ENCODE results near the gene DST.

Gene DST

DNA sequence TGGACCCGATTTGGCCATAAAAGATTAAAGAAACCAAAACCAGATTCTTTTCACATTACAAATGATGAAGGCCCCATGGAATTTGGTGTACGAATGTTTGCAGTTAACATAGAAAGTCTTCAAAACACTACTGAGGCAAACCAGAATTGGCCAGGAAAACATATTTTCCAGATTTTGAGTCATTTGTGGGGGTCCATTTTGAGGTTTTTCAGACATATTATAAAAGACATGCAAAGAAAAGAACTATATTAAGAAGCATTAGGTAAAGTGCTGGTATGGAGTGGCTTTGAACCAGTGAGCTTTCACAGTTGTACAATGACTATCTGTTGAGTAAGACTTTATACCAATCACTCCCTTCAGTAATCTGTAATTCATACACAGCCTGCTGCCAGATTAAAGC lies 226.4 kb downstream of the DST start:
- no peak for DNase-seq (ENCODE audit: low read depth)
- H3K4me3 ChIP-seq (ENCODE audit: low read depth, low read length) = no peak overlapping the region
- TF ChIP-seq, protein P1, sequence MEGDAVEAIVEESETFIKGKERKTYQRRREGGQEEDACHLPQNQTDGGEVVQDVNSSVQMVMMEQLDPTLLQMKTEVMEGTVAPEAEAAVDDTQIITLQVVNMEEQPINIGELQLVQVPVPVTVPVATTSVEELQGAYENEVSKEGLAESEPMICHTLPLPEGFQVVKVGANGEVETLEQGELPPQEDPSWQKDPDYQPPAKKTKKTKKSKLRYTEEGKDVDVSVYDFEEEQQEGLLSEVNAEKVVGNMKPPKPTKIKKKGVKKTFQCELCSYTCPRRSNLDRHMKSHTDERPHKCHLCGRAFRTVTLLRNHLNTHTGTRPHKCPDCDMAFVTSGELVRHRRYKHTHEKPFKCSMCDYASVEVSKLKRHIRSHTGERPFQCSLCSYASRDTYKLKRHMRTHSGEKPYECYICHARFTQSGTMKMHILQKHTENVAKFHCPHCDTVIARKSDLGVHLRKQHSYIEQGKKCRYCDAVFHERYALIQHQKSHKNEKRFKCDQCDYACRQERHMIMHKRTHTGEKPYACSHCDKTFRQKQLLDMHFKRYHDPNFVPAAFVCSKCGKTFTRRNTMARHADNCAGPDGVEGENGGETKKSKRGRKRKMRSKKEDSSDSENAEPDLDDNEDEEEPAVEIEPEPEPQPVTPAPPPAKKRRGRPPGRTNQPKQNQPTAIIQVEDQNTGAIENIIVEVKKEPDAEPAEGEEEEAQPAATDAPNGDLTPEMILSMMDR (IDR thresholded peaks at IDR 0.05; ENCODE audit: insufficient read depth, low read depth, low read length, missing control alignments) = no peak

DNA sequence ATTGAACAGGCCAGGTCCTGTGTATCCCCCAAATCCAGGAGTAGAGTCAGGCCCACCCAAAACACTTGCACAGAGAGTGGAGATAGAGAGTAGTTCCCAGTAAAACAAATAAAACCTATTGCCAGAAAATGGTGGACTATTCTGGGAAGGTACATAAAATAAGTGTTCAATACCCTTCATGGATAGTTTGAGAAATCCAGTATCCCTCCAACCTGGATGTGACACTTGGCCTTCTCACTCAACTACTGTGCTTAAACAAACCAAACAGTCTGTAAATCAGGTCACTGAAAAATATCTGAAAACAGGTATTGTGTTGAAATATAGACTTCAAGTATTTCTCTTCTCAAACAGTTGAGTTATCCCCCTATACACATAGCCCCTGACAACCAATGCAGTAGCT lies 233.7 kb downstream of the DST start:
- no peak for DNase-seq (ENCODE audit: low read depth)
- H3K4me3 ChIP-seq (ENCODE audit: low read depth, low read length) = no peak overlapping the region
- TF ChIP-seq, protein P1 (IDR thresholded peaks at IDR 0.05; ENCODE audit: insufficient read depth, low read depth, low read length, missing control alignments) = no peak
